HepG2 (cell line): ENCODE results near the gene NEMP2. TPM values are rescaled to one million over a fixed set of nuclear protein-coding genes. Genes with fewer than 3 reads are reported as not detected.

Source experiments
- BORCS8-MEF2B ChIP-seq: sonication (generic); formaldehyde crosslinking; IDR thresholded peaks from 2 replicates; pipeline ENCODE4 v1.8.0; 2022; ENCODE audit warnings: mild to moderate bottlenecking, missing genetic modification reagents
- BRCA1 ChIP-seq: sonication (generic); formaldehyde crosslinking; IDR thresholded peaks from 2 replicates; pipeline ENCODE4 v1.4.0; 2020; ENCODE audit warnings: missing genetic modification reagents
- KAT8 ChIP-seq: IDR thresholded peaks from 2 replicates; pipeline ENCODE4 v1.6.1; 2016; ENCODE audit warnings: missing genetic modification reagents, missing compliant biosample characterization
- KMT2A ChIP-seq: sonication (generic); formaldehyde crosslinking; IDR thresholded peaks from 2 replicates; pipeline ENCODE4 v1.4.0; 2020; ENCODE audit warnings: missing genetic modification reagents
- MAFG ChIP-seq: sonication (generic); formaldehyde crosslinking; IDR thresholded peaks from 2 replicates; pipeline ENCODE4 v1.5.1; 2020; ENCODE audit warnings: mild to moderate bottlenecking, missing genetic modification reagents
- NFYB ChIP-seq: sonication (generic); formaldehyde crosslinking; IDR thresholded peaks from 2 replicates; pipeline ENCODE4 v1.4.0; 2020; ENCODE audit warnings: missing genetic modification reagents
- PAXIP1 ChIP-seq: sonication (generic); formaldehyde crosslinking; conservative IDR thresholded peaks from 2 replicates; pipeline ENCODE4 v1.4.0; 2020; ENCODE audit warnings: mild to moderate bottlenecking, missing genetic modification reagents, moderate library complexity
- POLR2AphosphoS5 ChIP-seq: IDR thresholded peaks from 2 replicates; pipeline ENCODE4 v1.6.1; 2012; ENCODE audit warnings: low read depth, low read length
- SCMH1 ChIP-seq: sonication (generic); formaldehyde crosslinking; IDR thresholded peaks from 2 replicates; pipeline ENCODE4 v1.9.0; 2021; ENCODE audit warnings: missing genetic modification reagents, mild to moderate bottlenecking, borderline replicate concordance
- TCF12 ChIP-seq, 2 experiments: fragments of 450-650 bp in 1 of 2; sonication (generic) in 1 of 2; formaldehyde crosslinking in 1 of 2; IDR thresholded peaks; 2 replicates each; pipeline versions ENCODE4 v1.6.1 to v1.8.0; 2017 to 2022; ENCODE audit warnings: antibody characterized with exemption in 1 of 2, mild to moderate bottlenecking in 1 of 2, missing genetic modification reagents in 1 of 2, moderate library complexity in 1 of 2
- U2AF1 ChIP-seq: fragments of 200-400 bp; formaldehyde crosslinking; optimal IDR thresholded peaks from 2 replicates; pipeline ENCODE3; 2017; ENCODE audit warnings: mild to moderate bottlenecking, low read depth, low read length
- U2AF2 ChIP-seq: fragments of 200-400 bp; formaldehyde crosslinking; IDR thresholded peaks from 2 replicates; pipeline ENCODE4 v1.6.1; 2017; ENCODE audit warnings: low read depth, mild to moderate bottlenecking, low read length
- UBTF ChIP-seq: sonication (generic); formaldehyde crosslinking; IDR thresholded peaks from 2 replicates; pipeline ENCODE4 v1.4.0; 2020; ENCODE audit warnings: mild to moderate bottlenecking, missing genetic modification reagents
- ZFP41 ChIP-seq: sonication (generic); formaldehyde crosslinking; IDR thresholded peaks from 2 replicates; pipeline ENCODE4 v1.4.0; 2020; ENCODE audit warnings: mild to moderate bottlenecking, missing genetic modification reagents, borderline replicate concordance
- ZNF235 ChIP-seq: sonication (generic); formaldehyde crosslinking; IDR thresholded peaks from 2 replicates; pipeline ENCODE4 v1.8.1; 2023; ENCODE audit warnings: mild to moderate bottlenecking, missing genetic modification reagents, borderline replicate concordance
- ZNF414 ChIP-seq: sonication (generic); formaldehyde crosslinking; IDR thresholded peaks from 2 replicates; pipeline ENCODE4 v1.5.0; 2020; ENCODE audit warnings: missing genetic modification reagents
- ZNF432 ChIP-seq: sonication (generic); formaldehyde crosslinking; IDR thresholded peaks from 2 replicates; pipeline ENCODE4 v1.5.0; 2020; ENCODE audit warnings: missing genetic modification reagents, mild to moderate bottlenecking, borderline replicate concordance
- ZNF652 ChIP-seq: IDR thresholded peaks from 2 replicates; pipeline ENCODE4 v1.6.1; 2016; ENCODE audit warnings: low read depth, borderline replicate concordance
- ZNF790 ChIP-seq: sonication (generic); formaldehyde crosslinking; IDR thresholded peaks from 2 replicates; pipeline ENCODE4 v1.8.0; 2022; ENCODE audit warnings: missing genetic modification reagents, mild to moderate bottlenecking, borderline replicate concordance
- ZSCAN5A ChIP-seq: sonication (generic); formaldehyde crosslinking; IDR thresholded peaks from 2 replicates; pipeline ENCODE4 v1.8.0; 2022; ENCODE audit warnings: mild to moderate bottlenecking, missing genetic modification reagents, borderline replicate concordance
- polyA plus RNA-seq, 8 experiments: library from polyadenylated mRNA; depleted of rRNA in 3 of 8; stranded (reverse) in 7 of 8; unstranded in 1 of 8; fragments of >200 nt; fragmentation: Illumina TruSeq in 4 of 8; extraction: Trizol in 4 of 8; gene quantifications; 2 replicates each; pipeline versions ENCODE4 v1.2.1 to v1.2.3, GENCODE V29; 2011 to 2016; ENCODE audit warnings: low read depth in 4 of 8, missing spikeins in 1 of 8, mixed read lengths in 1 of 8; ENCODE audit not compliant: insufficient read depth in 1 of 8
- total RNA-seq, 5 experiments: library from RNA; depleted of rRNA; stranded (reverse); fragments of >200 nt; fragmentation: Illumina TruSeq; extraction: Trizol; gene quantifications; 2 replicates each; pipeline ENCODE4 v1.2.3, GENCODE V29; 2016; ENCODE audit warnings: low read depth in 1 of 5

NEMP2 gene
- total and polyA plus RNA-seq, 2 of the 13 experiments (the other 11 are each of a cell fraction or from before 2014, with no cell fraction given), result 2.4 to 9.8 TPM

GRCh38 chr2:190534310-190535120 lies at the start of gene NEMP2 (continued):
- TF ChIP-seq ZFP41 (peak; percentile 47; the same call in 1 of the 2 replicates), TCF12 (IDR thresholded peaks at IDR 0.05) (no peak), TCF12 (CRISPR knock-in tag; IDR thresholded peaks at IDR 0.05) (peak; percentile 96), PAXIP1 (CRISPR knock-in tag) (peak; percentile 68), ZSCAN5A (CRISPR knock-in tag) (peak; percentile 82; the same call in 1 of the 2 replicates), SCMH1 (CRISPR knock-in tag) (no peak), NFYB (CRISPR knock-in tag) (peak; percentile 17; the same call in 1 of the 2 replicates), KAT8 (peak; percentile 83), MAFG (CRISPR knock-in tag) (no peak), ZNF414 (CRISPR knock-in tag) (no peak), U2AF2 (no peak), ZNF790 (CRISPR knock-in tag) (peak; percentile 96; the same call in 1 of the 2 replicates), U2AF1 (no peak), KMT2A (CRISPR knock-in tag) (peak; percentile 95; the same call in 1 of the 2 replicates), ZNF432 (CRISPR knock-in tag) (no peak), ZNF235 (CRISPR knock-in tag) (peak; percentile 98; the same call in 1 of the 2 replicates), UBTF (CRISPR knock-in tag) (peak; percentile 99), ZNF652 (CRISPR knock-in tag) (no peak), POLR2AphosphoS5 (peak; percentile 87), BRCA1 (CRISPR knock-in tag) (no peak; the same call in 1 of the 2 replicates), BORCS8-MEF2B (CRISPR knock-in tag) (peak; percentile 95)
